PFSK-1 (cell line): ENCODE results near the gene SLC38A3.

Experiments
- POLR2AphosphoS5 ChIP-seq: IDR thresholded peaks from 2 replicates; pipeline ENCODE4 v1.6.1; 2012; ENCODE audit warnings: low read depth, mild to moderate bottlenecking, control low read depth, low read length, moderate library complexity
- REST ChIP-seq, 2 experiments: IDR thresholded peaks; 2 replicates each; pipeline versions ENCODE4 v1.6.1 to v1.8.0; 2011 to 2012; ENCODE audit warnings: low read depth in 2 of 2, low read length in 2 of 2, control low read depth in 1 of 2, inconsistent platforms in 1 of 2, mild to moderate bottlenecking in 1 of 2, moderate library complexity in 1 of 2; ENCODE audit not compliant: insufficient read depth in 1 of 2

GRCh38 chr3:50243543-50243895 is 38.4 kb downstream of the SLC38A3 start:
- TF ChIP-seq POLR2AphosphoS5 (no peak), REST (IDR thresholded peaks at IDR 0.05; ENCODE audit: insufficient read depth in 1 of 2, low read depth in 2 of 2, low read length in 2 of 2) (no peak)
